GM20000 (cell line): Measurements from ENCODE around the gene DCAF10.

ENCODE experiments used
- DNase-seq: peaks from one replicate; pipeline ENCODE4 v3.0.0; 2012; ENCODE audit warnings: low spot score
- TF ChIP-seq, protein P1 (sequence below): IDR thresholded peaks from 2 replicates; pipeline ENCODE4 v1.5.1; 2012; ENCODE audit warnings: mild to moderate bottlenecking, control low read depth; ENCODE audit errors: extremely low read depth, missing control alignments

Gene DCAF10

DNA sequence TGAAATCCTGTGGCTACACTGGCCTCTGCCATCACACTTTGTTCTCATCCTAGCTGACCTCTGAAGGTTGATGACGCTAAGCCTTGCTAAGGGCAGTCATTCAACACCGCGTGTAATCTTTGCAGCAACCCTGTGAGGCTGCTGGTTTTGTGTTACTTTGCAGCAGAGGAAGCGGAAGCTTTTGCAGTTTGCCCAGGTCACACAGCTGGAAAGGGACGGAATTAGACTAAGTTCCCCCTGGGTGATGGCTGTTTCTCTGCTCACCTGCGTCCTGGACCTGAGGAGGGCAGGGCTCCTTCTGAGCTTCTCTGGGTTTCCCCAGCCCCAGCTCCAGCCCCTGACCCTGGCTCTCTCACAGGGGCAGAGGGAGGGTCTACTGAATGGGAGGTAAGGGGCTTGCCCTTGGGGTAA lies 110.7 kb downstream of the DCAF10 start:
- TF ChIP-seq, protein P1, sequence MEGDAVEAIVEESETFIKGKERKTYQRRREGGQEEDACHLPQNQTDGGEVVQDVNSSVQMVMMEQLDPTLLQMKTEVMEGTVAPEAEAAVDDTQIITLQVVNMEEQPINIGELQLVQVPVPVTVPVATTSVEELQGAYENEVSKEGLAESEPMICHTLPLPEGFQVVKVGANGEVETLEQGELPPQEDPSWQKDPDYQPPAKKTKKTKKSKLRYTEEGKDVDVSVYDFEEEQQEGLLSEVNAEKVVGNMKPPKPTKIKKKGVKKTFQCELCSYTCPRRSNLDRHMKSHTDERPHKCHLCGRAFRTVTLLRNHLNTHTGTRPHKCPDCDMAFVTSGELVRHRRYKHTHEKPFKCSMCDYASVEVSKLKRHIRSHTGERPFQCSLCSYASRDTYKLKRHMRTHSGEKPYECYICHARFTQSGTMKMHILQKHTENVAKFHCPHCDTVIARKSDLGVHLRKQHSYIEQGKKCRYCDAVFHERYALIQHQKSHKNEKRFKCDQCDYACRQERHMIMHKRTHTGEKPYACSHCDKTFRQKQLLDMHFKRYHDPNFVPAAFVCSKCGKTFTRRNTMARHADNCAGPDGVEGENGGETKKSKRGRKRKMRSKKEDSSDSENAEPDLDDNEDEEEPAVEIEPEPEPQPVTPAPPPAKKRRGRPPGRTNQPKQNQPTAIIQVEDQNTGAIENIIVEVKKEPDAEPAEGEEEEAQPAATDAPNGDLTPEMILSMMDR: no peak
- DNase-seq: no peak

DNA sequence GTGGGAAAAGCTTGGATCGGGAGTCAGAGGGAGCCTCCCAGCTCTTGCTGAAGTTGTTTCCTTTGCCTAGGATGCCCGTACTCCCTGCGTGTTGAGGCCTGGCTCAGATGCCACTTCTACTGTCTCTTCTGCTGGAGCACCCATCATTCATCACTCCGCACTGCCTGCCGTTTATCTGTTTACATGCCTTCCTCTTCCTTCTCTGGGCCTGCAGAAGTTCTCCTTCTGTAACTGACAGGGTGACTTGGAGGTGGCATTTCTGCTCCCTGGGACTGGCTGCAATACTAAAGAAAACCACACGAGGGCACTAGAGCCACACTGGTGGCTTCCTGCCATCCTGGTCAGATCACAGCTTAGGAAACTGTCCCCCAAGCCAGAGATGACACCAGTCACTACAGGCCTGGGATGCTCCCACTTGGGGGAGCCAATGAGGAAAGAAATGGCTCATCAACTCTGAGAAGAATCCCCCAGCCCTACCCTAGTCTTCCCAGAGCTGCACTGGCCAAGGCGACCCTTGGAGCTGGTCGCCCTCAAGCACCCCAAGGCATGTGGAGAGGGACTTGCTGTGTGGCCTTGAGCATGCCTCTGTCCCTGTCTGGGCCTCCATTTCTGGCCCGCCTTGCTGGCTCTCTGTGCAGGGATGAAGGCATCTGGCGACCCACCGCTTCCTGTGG lies 113.0 kb downstream of the DCAF10 start:
- DNase-seq: peak; percentile 83
- TF ChIP-seq, protein P1: peak; percentile 92

DNA sequence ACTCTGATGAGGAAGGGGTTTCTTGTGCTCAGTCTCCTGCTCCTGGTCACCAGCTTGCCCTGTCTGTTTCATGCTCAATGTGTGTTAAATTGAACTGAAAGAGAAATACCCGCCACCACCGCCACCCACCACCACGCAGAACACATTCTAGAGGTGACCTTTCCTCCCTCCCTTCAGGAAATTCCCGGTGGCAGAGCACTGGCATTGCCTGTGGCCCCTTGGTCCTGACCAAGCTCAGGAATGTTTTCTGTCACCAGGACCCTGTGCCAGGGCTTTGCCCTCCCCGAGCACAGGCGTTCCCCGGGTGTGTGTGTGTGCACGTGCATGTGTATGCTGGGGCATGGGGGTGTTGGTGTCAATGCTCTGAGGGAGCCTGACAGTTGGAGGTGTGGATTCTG lies 113.6 kb downstream of the DCAF10 start:
- TF ChIP-seq, protein P1: no peak
- DNase-seq: no peak

DNA sequence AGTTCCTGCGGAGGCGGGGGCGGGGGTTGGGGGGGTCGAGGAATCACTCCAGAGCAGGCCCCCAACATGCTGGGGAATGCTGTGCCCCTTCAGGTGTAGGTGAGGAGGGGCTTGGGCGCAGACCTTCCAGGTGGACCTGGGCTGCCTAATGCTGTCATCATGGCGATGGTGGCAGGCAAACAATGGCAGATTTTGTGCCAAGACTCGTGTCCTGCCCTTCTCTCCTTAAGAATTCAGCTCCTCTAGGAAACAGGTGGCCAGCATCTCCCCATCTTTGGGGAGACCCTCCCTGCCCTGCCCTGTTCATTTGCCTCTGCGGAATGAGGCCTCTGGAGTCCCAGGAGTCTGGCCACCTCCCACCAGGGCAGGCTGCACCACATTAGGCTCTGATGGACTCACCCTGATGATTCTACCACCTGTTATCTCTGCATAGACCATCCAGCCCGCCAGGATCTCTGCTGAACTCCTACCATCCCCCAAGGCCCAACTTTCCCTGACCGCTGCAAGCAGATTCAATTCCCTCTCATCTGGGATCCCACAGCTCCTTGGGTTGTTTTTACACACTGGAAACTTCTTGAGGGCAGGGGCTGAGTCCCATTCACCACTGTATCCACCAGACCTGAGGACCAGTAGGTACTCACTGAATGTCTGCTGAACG lies 114.2 kb downstream of the DCAF10 start:
- no peak for DNase-seq
- TF ChIP-seq, protein P1: no peak

DNA sequence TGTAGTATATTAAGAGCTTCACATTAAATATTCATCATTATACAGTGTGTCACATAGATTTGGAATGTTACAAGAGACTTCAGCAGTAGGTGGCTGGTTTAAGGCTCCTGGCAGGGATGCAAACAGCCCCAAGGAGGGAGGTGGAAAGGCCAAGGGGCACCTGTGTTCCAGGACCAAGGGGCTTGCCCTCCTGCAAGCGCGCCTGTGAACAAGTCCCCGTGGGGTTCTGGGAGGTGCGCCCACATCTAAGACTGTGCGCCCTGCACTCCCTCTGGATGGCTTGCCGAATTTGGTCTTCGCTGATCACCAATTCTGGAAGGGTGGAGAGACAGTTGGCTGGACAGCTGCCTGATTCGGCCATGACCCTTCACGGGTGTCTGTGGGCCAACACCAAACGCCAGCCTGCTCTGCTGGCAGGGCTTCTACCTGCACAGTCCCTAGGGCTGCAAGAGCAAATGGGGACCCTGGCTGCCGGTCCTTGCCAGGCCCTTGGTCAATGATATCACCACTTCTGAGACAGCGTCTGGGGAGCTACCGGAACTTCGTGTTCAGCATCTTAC lies 115.4 kb downstream of the DCAF10 start:
- no peak for DNase-seq
- TF ChIP-seq, protein P1: no peak

DNA sequence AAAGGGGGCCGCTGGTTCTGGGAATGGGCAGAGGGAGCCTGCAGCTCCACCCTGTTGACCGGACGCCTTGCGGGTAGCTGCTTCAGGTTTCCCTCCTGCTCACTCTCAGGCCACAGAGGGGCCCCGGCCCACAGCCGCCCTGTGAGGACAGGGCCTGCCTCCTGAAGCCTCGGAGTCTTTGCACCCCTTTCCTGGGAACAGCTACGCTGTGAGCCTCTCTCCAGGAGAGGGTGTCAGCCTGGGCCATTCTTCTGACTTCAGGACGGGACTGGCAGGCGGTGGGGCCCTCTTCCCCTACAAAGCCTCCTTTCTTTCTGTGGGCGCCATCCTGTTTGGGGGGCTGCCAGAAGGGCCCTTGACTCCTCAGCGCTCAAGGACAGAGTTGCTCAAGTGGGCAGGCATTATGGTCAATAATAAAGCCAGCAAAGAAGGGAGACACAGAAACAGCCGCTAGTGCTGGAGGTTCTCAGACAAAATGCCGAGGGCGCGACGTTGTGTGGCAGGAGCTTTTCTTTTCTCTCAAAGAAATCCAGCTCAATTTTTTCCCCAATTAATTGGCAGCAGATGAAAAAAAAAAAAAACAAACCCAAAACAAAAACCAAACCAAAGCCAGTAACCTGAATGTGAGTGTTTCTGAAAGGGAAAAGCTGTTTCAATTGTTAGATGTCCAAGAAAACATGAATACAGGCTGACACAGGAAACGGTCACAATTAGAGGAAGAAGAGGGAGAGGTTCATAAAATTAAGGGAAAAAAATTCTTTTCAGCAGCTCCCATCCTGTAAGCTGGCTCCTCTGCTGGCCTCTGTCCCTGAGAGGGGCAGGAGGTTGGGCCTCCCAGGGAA lies 116.1 kb downstream of the DCAF10 start:
- no peak for DNase-seq
- TF ChIP-seq, protein P1: no peak
